GM21423 (cell line): ENCODE measurements around the gene MED16.
"Not testable (repeated sequence)": the region's sequence is repeated elsewhere in the genome, so short reads cannot be mapped to it uniquely, and the experiment has no call there.

ENCODE experiments used
- ATAC-seq: cut with Tn5 transposase; IDR thresholded peaks from one replicate; pipeline ENCODE4 v1.9.1; 2021; ENCODE audit warnings: mild to moderate bottlenecking, moderate library complexity; ENCODE audit not compliant: unreplicated experiment

MED16 gene

GRCh38 chr19:858868-859843 is 33.8 kb downstream of the MED16 start, which contains the start of gene CFD:
Gene CFD (plus strand): TSS chr19:859664. CDS start chr19:859690, 26 bp downstream.
- no peak for ATAC-seq

GRCh38 chr19:858284-858683 is 34.7 kb downstream of the MED16 start:
- no peak for ATAC-seq

GRCh38 chr19:855566-856120 is 37.3 kb downstream of the MED16 start:
- ATAC-seq, result no peak

- ATAC-seq, result no peak
Observed at GRCh38 chr19:855142-855541, 37.8 kb downstream of the MED16 start.

- no peak for ATAC-seq
Observed at GRCh38 chr19:854549-854948, 38.4 kb downstream of the MED16 start.

GRCh38 chr19:853614-854220 is 39.3 kb downstream of the MED16 start:
- ATAC-seq, result not testable (repeated sequence)

- ATAC-seq, result no peak
Observed at GRCh38 chr19:853014-853585, 39.9 kb downstream of the MED16 start.

GRCh38 chr19:852136-853013 is 40.6 kb downstream of the MED16 start, which contains the start of gene ELANE:
Gene ELANE (plus strand): TSS chr19:852303. CDS start chr19:852329, 26 bp downstream.
- ATAC-seq, result no peak

- no peak for ATAC-seq
Observed at GRCh38 chr19:850979-851335, 42.0 kb downstream of the MED16 start.

GRCh38 chr19:850221-850978 is 42.6 kb downstream of the MED16 start:
- ATAC-seq, result no peak

- not testable (repeated sequence) for ATAC-seq
Observed at GRCh38 chr19:849195-849594, 43.8 kb downstream of the MED16 start.

GRCh38 chr19:848386-848921 is 44.5 kb downstream of the MED16 start:
- no peak for ATAC-seq

GRCh38 chr19:845707-846521 is 47.1 kb downstream of the MED16 start:
- no peak for ATAC-seq

GRCh38 chr19:844546-844971 is 48.4 kb downstream of the MED16 start:
- ATAC-seq, result no peak

GRCh38 chr19:843836-844545 is 49.0 kb downstream of the MED16 start:
- ATAC-seq, result no peak

- no peak for ATAC-seq
Observed at GRCh38 chr19:843180-843835, 49.7 kb downstream of the MED16 start.

- ATAC-seq, result not testable (repeated sequence)
Observed at GRCh38 chr19:842802-843179, 50.2 kb downstream of the MED16 start.
